H1 (cell line): ENCODE results near the gene PPIB. TPM values are rescaled to one million over a fixed set of nuclear protein-coding genes. Genes with fewer than 3 reads are reported as not detected.

Source experiments
- CTCF ChIA-PET: fragments of 300-600 bp; sonication (Branson Sonifier 250); formaldehyde crosslinking; loops from one replicate; lab custom pipeline; 2021; ENCODE audit not compliant: partially characterized antibody; lab: Charles Lee
- POLR2A ChIA-PET: fragments of 300-600 bp; sonication (Branson Sonifier 250); formaldehyde crosslinking; loops from one replicate; lab custom pipeline; 2021; ENCODE audit warnings: inconsistent platforms; ENCODE audit not compliant: partially characterized antibody; lab: Charles Lee
- DNase-seq, 2 experiments: peaks; one replicate each; pipeline versions ENCODE4 v3.0.0 to v3.0.0-alpha.2; 2010 to 2022; ENCODE audit warnings: low spot score in 2 of 2, low read depth in 1 of 2, mixed read lengths in 1 of 2
- FAIRE-seq: peaks from 2 replicates; lab custom pipeline; 2011; peaks lifted over from hg19 to GRCh38; lab: Jason Lieb, UNC
- H2AFZ ChIP-seq: 2 replicates; pipeline ENCODE4 v1.8.1; 2012; ENCODE audit warnings: low read length, inconsistent platforms
- H2AK5ac ChIP-seq: 2 replicates; pipeline ENCODE4 v1.6.1; 2013; ENCODE audit warnings: low read depth, low read length
- H2BK120ac ChIP-seq: replicated peaks from 2 replicates; pipeline ENCODE3; 2013; ENCODE audit warnings: low read depth, low read length, inconsistent platforms
- H2BK12ac ChIP-seq: 2 replicates; pipeline ENCODE4 v1.6.1; 2013; ENCODE audit warnings: low read depth, low read length
- H2BK15ac ChIP-seq: 2 replicates; pipeline ENCODE4 v1.6.1; 2013; ENCODE audit warnings: low read length
- H2BK20ac ChIP-seq: 2 replicates; pipeline ENCODE4 v1.6.1; 2013; ENCODE audit warnings: low read length
- H2BK5ac ChIP-seq: 2 replicates; pipeline ENCODE4 v1.6.1; 2013; ENCODE audit warnings: low read depth, low read length
- H3K14ac ChIP-seq: 2 replicates; pipeline ENCODE4 v1.6.1; 2013; ENCODE audit warnings: inconsistent platforms; ENCODE audit not compliant: insufficient read length
- H3K18ac ChIP-seq: 2 replicates; pipeline ENCODE4 v1.6.1; 2013; ENCODE audit warnings: low read length; ENCODE audit errors: extremely low read depth
- H3K23ac ChIP-seq: 2 replicates; pipeline ENCODE4 v1.6.1; 2013; ENCODE audit warnings: inconsistent platforms; ENCODE audit not compliant: insufficient read length
- H3K23me2 ChIP-seq: 2 replicates; pipeline ENCODE4 v1.6.1; 2013; ENCODE audit warnings: low read depth, low read length
- H3K27ac ChIP-seq: 2 replicates; pipeline ENCODE4 v1.6.1; 2011; ENCODE audit warnings: low read depth, low read length, inconsistent platforms
- H3K27me3 ChIP-seq, 4 experiments: replicated peaks in 1 of 4; 1 replicate in 1 of 4; 2 replicates in 3 of 4; pipeline versions ENCODE4 v1.6.1 to v1.8.1; 2011 to 2013; ENCODE audit warnings: low read length in 3 of 4, mild to moderate bottlenecking in 3 of 4, inconsistent platforms in 2 of 4, mixed read lengths in 2 of 4, moderate library complexity in 1 of 4; ENCODE audit not compliant: control insufficient read depth in 3 of 4, insufficient read depth in 3 of 4; ENCODE audit errors: extremely low read depth in 1 of 4
- H3K36me3 ChIP-seq, 4 experiments: 2 replicates each; pipeline versions ENCODE4 v1.6.1 to v1.8.1; 2011 to 2013; ENCODE audit warnings: mild to moderate bottlenecking in 4 of 4, low read length in 3 of 4, moderate library complexity in 2 of 4, control low read depth in 1 of 4, inconsistent platforms in 1 of 4; ENCODE audit not compliant: insufficient read depth in 4 of 4, control insufficient read depth in 2 of 4
- H3K4ac ChIP-seq: replicated peaks from 2 replicates; pipeline ENCODE3; 2013; ENCODE audit warnings: low read length, low read depth, mixed read lengths, inconsistent platforms; ENCODE audit not compliant: insufficient read length
- H3K4me1 ChIP-seq, 4 experiments: replicated peaks in 1 of 4; 1 replicate in 1 of 4; 2 replicates in 3 of 4; pipeline versions ENCODE4 v1.6.1 to v1.8.1; 2011 to 2013; ENCODE audit warnings: low read length in 3 of 4, inconsistent platforms in 2 of 4, mixed read lengths in 1 of 4; ENCODE audit not compliant: insufficient read depth in 4 of 4, control insufficient read depth in 3 of 4
- H3K4me2 ChIP-seq, 2 experiments: 2 replicates each; pipeline versions ENCODE4 v1.6.1 to v1.8.1; 2011 to 2013; ENCODE audit warnings: low read depth in 2 of 2, low read length in 2 of 2, control low read depth in 1 of 2, inconsistent platforms in 1 of 2, mild to moderate bottlenecking in 1 of 2; ENCODE audit not compliant: insufficient read depth in 1 of 2
- H3K4me3 ChIP-seq, 4 experiments: fragments of 200-600, 300-600 bp in 1 of 4; sonication (generic), shearing (Covaris generic), sonication (Bioruptor Twin) in 1 of 4; 2 replicates each; pipeline versions ENCODE4 v1.5.1 to v1.8.1; 2011 to 2016; ENCODE audit warnings: low read length in 4 of 4, low read depth in 3 of 4, control low read depth in 2 of 4, inconsistent platforms in 2 of 4, mild to moderate bottlenecking in 2 of 4, mixed read lengths in 1 of 4, moderate library complexity in 1 of 4; ENCODE audit not compliant: insufficient read depth in 2 of 4; ENCODE audit errors: extremely low read depth in 1 of 4
- H3K56ac ChIP-seq: replicated peaks from 2 replicates; pipeline ENCODE3; 2013; ENCODE audit warnings: low read depth, mild to moderate bottlenecking, mixed read lengths, low read length, inconsistent platforms; ENCODE audit not compliant: insufficient read length
- H3K79me1 ChIP-seq: 2 replicates; pipeline ENCODE4 v1.6.1; 2013; ENCODE audit warnings: low read depth, low read length, control low read depth
- H3K79me2 ChIP-seq, 2 experiments: 2 replicates each; pipeline versions ENCODE4 v1.6.1 to v1.8.1; 2012 to 2013; ENCODE audit warnings: low read length in 2 of 2, mild to moderate bottlenecking in 2 of 2, inconsistent platforms in 1 of 2; ENCODE audit not compliant: insufficient read depth in 2 of 2, control insufficient read depth in 1 of 2
- H3K9ac ChIP-seq, 4 experiments: replicated peaks in 1 of 4; 1 replicate in 1 of 4; 2 replicates in 3 of 4; pipeline versions ENCODE4 v1.6.1 to v1.8.1; 2011 to 2013; ENCODE audit warnings: low read depth in 3 of 4, low read length in 3 of 4, control low read depth in 2 of 4, mild to moderate bottlenecking in 2 of 4, moderate library complexity in 2 of 4, inconsistent platforms in 1 of 4; ENCODE audit errors: extremely low read depth in 1 of 4
- H3K9me3 ChIP-seq, 2 experiments: 2 replicates each; pipeline versions ENCODE4 v1.6.1 to v1.8.1; 2012 to 2013; ENCODE audit warnings: mild to moderate bottlenecking in 2 of 2, moderate library complexity in 2 of 2, control low read depth in 1 of 2, inconsistent platforms in 1 of 2, low read depth in 1 of 2, low read length in 1 of 2, mixed read lengths in 1 of 2; ENCODE audit not compliant: insufficient read depth in 2 of 2
- H4K20me1 ChIP-seq, 2 experiments: replicated peaks in 1 of 2; 2 replicates each; pipeline versions ENCODE3 to v1.8.1; 2011 to 2013; ENCODE audit warnings: inconsistent platforms in 2 of 2, low read length in 2 of 2, mild to moderate bottlenecking in 1 of 2; ENCODE audit not compliant: insufficient read depth in 2 of 2, control insufficient read depth in 1 of 2
- H4K5ac ChIP-seq: 2 replicates; pipeline ENCODE4 v1.6.1; 2013; ENCODE audit warnings: low read length, low read depth, mixed read lengths, inconsistent platforms; ENCODE audit not compliant: insufficient read length
- H4K8ac ChIP-seq: 2 replicates; pipeline ENCODE4 v1.8.0; 2013; ENCODE audit warnings: mild to moderate bottlenecking, moderate library complexity, low read length, inconsistent platforms; ENCODE audit not compliant: insufficient read depth; ENCODE audit errors: extremely low read depth
- H4K91ac ChIP-seq: replicated peaks from 2 replicates; pipeline ENCODE3; 2013; ENCODE audit warnings: low read length, mixed read lengths, inconsistent platforms; ENCODE audit not compliant: insufficient read length
- CHD1 ChIP-seq: IDR thresholded peaks from 2 replicates; pipeline ENCODE4 v1.6.1; 2012; ENCODE audit warnings: low read depth, low read length, improper control_type of control experiment
- NANOG ChIP-seq: IDR thresholded peaks from 2 replicates; pipeline ENCODE4 v1.6.1; 2011; ENCODE audit warnings: low read length, low read depth, mild to moderate bottlenecking, inconsistent platforms; ENCODE audit not compliant: insufficient read depth, poor library complexity, severe bottlenecking
- RAD21 ChIP-seq, 2 experiments: IDR thresholded peaks in 1 of 2; conservative IDR thresholded peaks in 1 of 2; 2 replicates each; pipeline ENCODE4 v1.6.1; 2011; ENCODE audit warnings: low read depth in 2 of 2, low read length in 2 of 2, improper control_type of control experiment in 1 of 2, inconsistent platforms in 1 of 2, mild to moderate bottlenecking in 1 of 2, moderate library complexity in 1 of 2
- WGBS, 2 experiments: shearing (Covaris generic) in 1 of 2; methylation state at CpG; one replicate each; pipeline versions ENCODE4 v1.1.6 to v1.1.7; 2013 to 2015; ENCODE audit warnings: low lambda C conversion rate in 2 of 2, mixed read lengths in 2 of 2, inconsistent platforms in 1 of 2, low coverage in 1 of 2, missing lambda C conversion rate in 1 of 2; ENCODE audit not compliant: insufficient replicate concordance in 2 of 2, insufficient coverage in 1 of 2, insufficient read length in 1 of 2; ENCODE audit errors: extremely low coverage in 1 of 2, missing lambda C conversion rate in 1 of 2; 5-methylcytosine and 5-hydroxymethylcytosine counted together
- polyA plus RNA-seq, 7 experiments: library from polyadenylated mRNA; depleted of rRNA in 3 of 7; stranded (reverse) in 5 of 7; unstranded in 2 of 7; fragments of >200 nt in 5 of 7; fragments of 200-250 nt in 2 of 7; gene quantifications; 1 replicate in 5 of 7; 2 replicates in 1 of 7; 4 replicates in 1 of 7; pipeline versions ENCODE4 v1.2.1 to v1.2.3, GENCODE V29; 2011 to 2013; ENCODE audit warnings: missing spikeins in 2 of 7, mixed read lengths in 2 of 7
- total RNA-seq: library from RNA; stranded (reverse); fragmentation: NEBNext Ultra II Directional; extraction: Animal tissue kit (Norgen Biotek cat#: 25700); gene quantifications from 2 replicates; pipeline ENCODE4 v1.2.1, GENCODE V29; 2021
- TF ChIP-seq, protein P1 (sequence below): IDR thresholded peaks from 2 replicates; pipeline ENCODE4 v1.6.1; 2012; ENCODE audit warnings: inconsistent platforms
- TF ChIP-seq, protein P2 (sequence below), 3 experiments: IDR thresholded peaks; 1 replicate in 2 of 3; 2 replicates in 1 of 3; pipeline versions ENCODE4 v1.5.1 to v1.6.1; 2011; ENCODE audit warnings: low read length in 3 of 3, mild to moderate bottlenecking in 3 of 3, inconsistent platforms in 2 of 3, low read depth in 1 of 3, moderate library complexity in 1 of 3; ENCODE audit not compliant: insufficient read depth in 1 of 3; ENCODE audit errors: control extremely low read depth in 1 of 3
- TF ChIP-seq, protein P3 (sequence below): IDR thresholded peaks from 2 replicates; pipeline ENCODE4 v1.6.1; 2012; ENCODE audit warnings: inconsistent platforms

The PPIB gene
- total and polyA plus RNA-seq, 2 of the 8 experiments (the other 6 are each of a cell fraction or from before 2014, with no cell fraction given) = 558 to 579 TPM

DNA sequence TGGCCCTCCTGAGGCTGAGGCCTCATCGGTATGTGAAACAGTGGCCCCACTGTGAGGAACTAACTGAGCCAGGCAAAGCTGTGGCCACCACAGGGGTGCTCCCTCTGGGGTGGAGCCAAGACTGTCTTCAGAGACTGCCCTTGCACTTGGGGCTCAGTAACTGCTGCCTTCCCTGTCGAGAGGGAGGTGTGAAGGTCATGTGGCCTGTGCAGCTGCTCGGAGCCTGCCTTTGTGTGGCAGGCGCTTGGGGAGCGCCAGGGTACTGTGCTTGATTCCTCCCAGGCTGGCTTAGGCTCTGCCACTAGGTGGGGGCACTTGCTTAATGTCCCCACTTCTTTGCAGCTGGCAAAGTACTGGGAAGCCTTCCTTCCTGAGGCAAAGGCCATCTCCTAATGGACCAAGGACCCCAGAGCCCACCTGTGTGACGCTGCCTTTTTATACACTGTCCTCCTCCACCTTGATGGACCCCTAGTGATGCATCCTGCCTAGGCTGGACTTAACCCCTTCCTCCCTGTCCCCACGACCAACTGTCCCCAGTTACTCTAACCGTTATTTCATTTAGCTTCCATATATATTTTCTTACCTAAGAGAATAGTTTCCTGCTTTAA lies 25.5 kb downstream of the PPIB start:
- Histone ChIP-seq H3K27me3 (no peaks in the 10 kb centered on the region), H4K20me1 (peaks cover 0 to 1% of the 10 kb centered on the region in 2 experiments), H3K4me1 (peaks cover 0 to 6% (median 2%) of the 10 kb centered on the region in 4 experiments; a peak in 1 of 7 replicates), H2AK5ac (no peak overlapping the region), H3K4ac (no peak overlapping the region), H3K79me1 (no peaks in the 10 kb centered on the region), H2BK120ac (no peak overlapping the region), H3K27ac (0 out of 2 replicates have a peak overlapping the region, but pooled peaks have one; percentile 10), H3K23me2 (no peaks in the 10 kb centered on the region), H4K5ac (no peak overlapping the region), H3K23ac (no peak overlapping the region), H4K91ac (no peak overlapping the region), H3K9ac (no peak overlapping the region), H3K14ac (no peak overlapping the region), H2BK20ac (no peak overlapping the region), H3K9me3 (no peaks in the 10 kb centered on the region), H2BK12ac (no peak overlapping the region), H3K4me3 (no peak overlapping the region), H3K79me2 (no peaks in the 10 kb centered on the region), H4K8ac (no peak overlapping the region), H2BK15ac (no peak overlapping the region), H2BK5ac (no peak overlapping the region), H3K18ac (no peak overlapping the region), H3K56ac (no peak overlapping the region), H3K36me3 (peaks cover 10 to 25% (median 19%) of the 10 kb centered on the region in 4 experiments; a peak in 7 of 8 replicates), H2AFZ (no peak overlapping the region), H3K4me2 (no peak overlapping the region)
- POLR2A ChIA-PET = interaction anchor here (0.6 to 1.2 kb wide), 2 partner anchors 20 to 885 kb away, joined by 3 to 4 read pairs; no protein-coding TSS in a partner anchor
- DNase-seq (no peak), FAIRE-seq (no peak)
- TF ChIP-seq, protein P1, sequence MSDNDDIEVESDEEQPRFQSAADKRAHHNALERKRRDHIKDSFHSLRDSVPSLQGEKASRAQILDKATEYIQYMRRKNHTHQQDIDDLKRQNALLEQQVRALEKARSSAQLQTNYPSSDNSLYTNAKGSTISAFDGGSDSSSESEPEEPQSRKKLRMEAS = peak; percentile 64; the same call in 1 of the 2 replicates
- TF ChIP-seq RAD21 (IDR thresholded peaks at IDR 0.05 in 1 of 2, conservative IDR thresholded peaks at IDR 0.05 in 1 of 2; ENCODE audit: low read depth in 2 of 2, low read length in 2 of 2) (peak in 1 of 2 experiments; percentile 36; a peak in 1 of 4 replicates), NANOG (no peak), CHD1 (no peak)
- TF ChIP-seq, protein P2, sequence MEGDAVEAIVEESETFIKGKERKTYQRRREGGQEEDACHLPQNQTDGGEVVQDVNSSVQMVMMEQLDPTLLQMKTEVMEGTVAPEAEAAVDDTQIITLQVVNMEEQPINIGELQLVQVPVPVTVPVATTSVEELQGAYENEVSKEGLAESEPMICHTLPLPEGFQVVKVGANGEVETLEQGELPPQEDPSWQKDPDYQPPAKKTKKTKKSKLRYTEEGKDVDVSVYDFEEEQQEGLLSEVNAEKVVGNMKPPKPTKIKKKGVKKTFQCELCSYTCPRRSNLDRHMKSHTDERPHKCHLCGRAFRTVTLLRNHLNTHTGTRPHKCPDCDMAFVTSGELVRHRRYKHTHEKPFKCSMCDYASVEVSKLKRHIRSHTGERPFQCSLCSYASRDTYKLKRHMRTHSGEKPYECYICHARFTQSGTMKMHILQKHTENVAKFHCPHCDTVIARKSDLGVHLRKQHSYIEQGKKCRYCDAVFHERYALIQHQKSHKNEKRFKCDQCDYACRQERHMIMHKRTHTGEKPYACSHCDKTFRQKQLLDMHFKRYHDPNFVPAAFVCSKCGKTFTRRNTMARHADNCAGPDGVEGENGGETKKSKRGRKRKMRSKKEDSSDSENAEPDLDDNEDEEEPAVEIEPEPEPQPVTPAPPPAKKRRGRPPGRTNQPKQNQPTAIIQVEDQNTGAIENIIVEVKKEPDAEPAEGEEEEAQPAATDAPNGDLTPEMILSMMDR (IDR thresholded peaks at IDR 0.05; ENCODE audit: control extremely low read depth in 1 of 3, insufficient read depth in 1 of 3, low read depth in 1 of 3, low read length in 3 of 3) = peak; percentile 10 to 29 (median 14); a peak in 2 of 4 replicates
- TF ChIP-seq, protein P3, sequence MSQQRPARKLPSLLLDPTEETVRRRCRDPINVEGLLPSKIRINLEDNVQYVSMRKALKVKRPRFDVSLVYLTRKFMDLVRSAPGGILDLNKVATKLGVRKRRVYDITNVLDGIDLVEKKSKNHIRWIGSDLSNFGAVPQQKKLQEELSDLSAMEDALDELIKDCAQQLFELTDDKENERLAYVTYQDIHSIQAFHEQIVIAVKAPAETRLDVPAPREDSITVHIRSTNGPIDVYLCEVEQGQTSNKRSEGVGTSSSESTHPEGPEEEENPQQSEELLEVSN = 0 out of 2 replicates have a peak, but pooled peaks have one; percentile 44
- 87% methylated on average over 8 of the region's 8 CpGs; no CpG with 5 or more reads in 1 of the 2 experiments for WGBS, 2 experiments
- CTCF ChIA-PET = interaction anchor here (0.5 to 2.1 kb wide), 6 partner anchors 11 to 51 kb away, joined by 3 to 7 read pairs (median 3); no protein-coding TSS in a partner anchor
